Myocyte (in vitro differentiated cells): ENCODE results near the gene FAM53A. TPM values are rescaled to one million over a fixed set of nuclear protein-coding genes. Genes with fewer than 3 reads are reported as not detected.
"Not testable (repeated sequence)": the region's sequence is repeated elsewhere in the genome, so short reads cannot be mapped to it uniquely, and the experiment has no call there.

Experiments used
- DNase-seq: peaks from one replicate; pipeline ENCODE4 v3.0.0-alpha.2; 2012; ENCODE audit warnings: low read depth
- total RNA-seq: library from RNA; depleted of rRNA; stranded (reverse); fragments of >200 nt; gene quantifications from 2 replicates; pipeline ENCODE4 v1.2.3, GENCODE V29; 2014

FAM53A gene
- total RNA-seq, 1 donor from 2014 or later = 10.9 TPM

DNA sequence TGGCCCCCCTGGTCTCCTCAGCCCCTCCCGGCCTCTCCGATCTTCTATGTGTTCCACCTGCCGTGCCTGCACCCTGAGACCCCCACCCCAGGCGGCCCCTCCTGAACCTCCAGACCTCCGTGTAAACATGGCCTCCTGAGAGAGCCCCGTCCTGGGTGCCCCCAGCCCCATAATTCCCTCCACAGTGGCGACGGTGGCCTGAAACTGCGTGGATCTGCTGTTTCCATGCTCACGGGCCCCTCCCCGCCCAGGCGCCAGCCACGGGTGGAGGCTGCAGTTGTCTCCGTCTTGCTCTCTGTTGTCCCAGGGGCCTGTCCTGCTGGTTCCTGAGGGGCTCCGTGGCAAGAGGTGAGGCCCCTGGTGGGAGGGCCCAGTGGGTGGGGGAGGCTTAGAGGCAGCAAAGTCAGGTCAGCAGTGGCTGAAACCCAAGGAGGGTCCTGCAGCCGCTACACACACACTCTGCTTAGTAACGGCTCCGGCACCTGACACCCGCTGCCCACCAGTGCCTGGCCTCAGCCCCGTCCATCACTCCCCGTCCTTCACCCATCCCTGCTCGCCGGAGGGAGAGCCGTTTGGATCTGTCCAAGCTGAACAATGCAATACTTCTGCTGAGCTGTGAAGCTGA is 75.8 kb downstream of the FAM53A start:
- DNase-seq = no peak

DNA sequence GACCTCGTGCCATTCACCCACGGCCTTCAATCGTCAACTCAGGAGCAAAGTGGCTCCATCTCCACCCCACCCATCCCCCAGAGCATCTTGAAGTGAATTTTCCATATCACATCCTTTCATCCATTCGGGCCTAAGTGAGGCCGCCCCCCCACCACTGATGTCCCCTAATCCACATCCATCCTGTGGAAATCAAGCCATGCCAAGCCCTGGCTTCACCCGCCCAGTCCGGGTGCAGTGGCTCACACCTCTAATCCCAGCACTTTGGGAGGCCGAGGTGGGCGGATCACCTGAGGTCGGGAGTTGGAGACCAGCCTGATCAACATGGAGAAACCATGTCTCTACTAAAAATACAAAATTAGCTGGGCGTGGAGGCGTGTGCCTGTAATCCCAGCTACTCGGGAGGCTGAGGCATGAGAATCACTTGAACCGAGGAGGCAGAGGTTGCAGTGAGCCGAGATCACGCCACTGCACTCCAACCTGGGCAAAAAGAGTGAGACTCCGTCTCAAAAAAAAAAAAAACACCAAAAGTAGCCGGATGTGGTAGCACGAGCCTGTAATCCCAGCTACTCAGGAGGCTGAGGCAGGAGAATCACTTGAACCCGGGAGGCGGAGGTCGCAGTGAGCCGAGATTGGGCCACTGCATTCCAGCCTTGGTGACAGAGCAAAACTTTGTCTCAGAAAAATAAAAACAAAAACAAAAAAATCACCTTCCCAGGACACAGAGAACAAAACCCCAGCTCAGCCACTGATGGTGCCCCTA is 76.5 kb downstream of the FAM53A start:
- DNase-seq = not testable (repeated sequence)

DNA sequence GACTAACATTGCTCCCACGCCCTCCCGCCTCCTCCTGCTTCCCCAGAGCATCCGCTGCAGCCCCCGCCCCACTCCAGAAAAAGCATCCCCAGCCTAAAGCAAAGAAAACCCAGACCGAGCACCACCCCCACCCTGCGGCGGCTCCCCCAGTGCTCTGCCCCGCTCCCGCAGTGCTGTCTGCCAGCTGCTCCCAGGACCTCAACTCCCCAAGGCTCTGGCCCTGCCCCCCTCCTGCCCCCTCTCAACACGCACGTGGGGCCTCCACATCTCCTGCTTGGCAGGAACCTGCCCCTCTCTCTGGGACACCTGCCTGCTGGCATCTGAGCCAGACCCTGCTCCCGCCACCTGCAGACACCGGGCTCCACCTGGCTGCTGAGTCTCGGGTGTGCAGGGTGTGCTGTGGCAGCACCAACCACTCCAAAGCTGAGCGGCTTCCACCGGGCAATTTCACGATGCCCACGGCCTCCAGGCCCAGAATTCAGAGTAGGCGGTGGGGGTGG is 79.4 kb downstream of the FAM53A start:
- no peak for DNase-seq

DNA sequence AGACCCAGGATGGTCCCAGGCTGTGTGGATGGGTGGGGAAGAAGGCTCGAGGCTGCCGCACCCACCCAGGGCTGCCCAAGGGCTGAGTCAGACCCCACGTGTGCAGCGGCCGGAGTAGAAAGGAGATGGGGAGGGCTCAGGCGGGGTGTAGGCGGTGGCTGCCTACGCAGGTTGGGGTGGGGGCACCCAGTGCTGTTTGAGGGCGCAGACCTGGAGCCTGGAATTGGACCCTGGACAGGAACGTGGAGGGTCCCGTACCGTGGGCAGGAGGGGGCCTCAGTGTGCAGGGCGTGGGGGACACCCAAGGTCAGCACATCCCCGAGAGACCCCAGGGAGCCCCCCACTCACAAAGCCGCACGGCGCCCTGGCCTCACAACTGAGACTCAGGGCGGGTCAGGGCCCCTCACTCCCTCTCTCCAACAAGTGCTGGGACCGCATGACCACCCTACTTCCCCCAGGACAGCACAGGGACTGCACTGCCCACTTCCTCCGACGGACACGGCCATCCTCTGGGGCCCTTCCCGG is 79.9 kb downstream of the FAM53A start:
- DNase-seq = peak; percentile 11

DNA sequence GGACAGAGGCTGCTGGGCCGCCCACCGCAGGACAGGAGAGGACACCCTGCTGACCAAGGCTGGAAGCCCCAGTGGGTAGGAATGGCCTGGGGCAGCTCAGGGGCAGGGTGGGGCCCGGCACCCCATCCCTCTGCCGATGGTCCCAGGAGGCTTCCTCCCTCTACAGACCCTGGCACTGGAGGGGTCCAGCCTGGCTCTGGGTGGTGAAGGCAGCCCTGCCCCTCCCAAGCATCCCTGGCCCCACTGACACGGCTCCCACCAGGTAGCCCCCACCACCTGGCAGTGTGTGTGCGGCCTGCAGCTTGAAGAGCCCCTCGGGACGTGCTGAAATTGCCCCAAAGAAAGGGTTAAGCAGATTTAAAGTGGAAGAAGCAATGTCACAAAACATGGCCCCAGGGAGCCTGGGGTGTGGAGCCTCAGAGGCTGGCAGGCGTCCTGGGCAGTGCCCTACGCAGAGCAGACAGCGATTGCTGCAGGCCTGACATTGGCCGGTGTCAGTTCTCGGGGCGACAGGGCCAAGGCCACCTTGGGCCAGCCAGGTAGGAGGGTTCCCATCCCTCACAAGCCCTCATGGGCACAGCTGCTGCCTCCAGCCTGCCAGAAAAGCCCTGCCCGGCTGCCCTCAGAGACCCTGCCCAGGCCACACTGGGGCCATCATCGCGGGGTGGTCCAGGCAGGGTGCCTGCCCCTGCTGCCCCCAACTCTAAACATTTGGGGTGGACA is 80.5 kb downstream of the FAM53A start:
- no peak for DNase-seq

DNA sequence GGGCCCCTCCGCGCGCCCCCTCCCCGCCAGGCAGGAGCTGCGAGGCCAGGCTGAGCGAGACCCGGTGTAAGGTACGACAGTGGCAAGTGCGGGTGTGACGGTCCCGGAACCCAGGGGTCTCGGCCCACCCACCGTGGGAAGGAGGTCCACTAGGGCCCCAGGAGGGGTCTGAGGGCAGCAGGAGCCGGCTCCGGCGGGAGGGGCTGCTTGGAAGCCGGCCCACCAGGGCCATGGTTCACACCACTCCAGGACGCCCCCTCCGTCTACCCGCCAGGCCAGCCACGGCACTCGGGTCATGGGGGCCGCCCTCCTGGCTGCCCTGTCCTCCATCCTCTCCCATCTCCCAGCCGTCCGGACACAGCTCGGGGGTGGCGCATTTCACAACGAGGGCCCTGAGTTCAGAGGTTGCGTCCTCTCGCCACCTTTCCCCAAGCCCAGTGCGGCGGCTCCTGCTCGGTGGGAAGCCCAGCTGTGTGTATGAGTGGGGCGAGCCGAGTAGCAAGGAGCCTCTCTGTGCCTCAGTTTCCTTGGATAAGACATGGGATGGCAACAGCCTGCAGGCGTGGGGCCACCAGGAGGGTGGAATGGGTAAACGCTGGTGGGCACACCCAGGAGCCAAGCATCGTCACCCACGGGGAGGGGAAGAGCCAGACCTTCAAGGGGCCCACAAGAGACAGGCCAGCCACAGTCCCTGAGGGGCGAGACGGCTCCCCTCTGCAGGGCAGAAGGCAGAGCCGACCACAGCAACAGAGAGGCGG is 81.3 kb downstream of the FAM53A start:
- DNase-seq = no peak

DNA sequence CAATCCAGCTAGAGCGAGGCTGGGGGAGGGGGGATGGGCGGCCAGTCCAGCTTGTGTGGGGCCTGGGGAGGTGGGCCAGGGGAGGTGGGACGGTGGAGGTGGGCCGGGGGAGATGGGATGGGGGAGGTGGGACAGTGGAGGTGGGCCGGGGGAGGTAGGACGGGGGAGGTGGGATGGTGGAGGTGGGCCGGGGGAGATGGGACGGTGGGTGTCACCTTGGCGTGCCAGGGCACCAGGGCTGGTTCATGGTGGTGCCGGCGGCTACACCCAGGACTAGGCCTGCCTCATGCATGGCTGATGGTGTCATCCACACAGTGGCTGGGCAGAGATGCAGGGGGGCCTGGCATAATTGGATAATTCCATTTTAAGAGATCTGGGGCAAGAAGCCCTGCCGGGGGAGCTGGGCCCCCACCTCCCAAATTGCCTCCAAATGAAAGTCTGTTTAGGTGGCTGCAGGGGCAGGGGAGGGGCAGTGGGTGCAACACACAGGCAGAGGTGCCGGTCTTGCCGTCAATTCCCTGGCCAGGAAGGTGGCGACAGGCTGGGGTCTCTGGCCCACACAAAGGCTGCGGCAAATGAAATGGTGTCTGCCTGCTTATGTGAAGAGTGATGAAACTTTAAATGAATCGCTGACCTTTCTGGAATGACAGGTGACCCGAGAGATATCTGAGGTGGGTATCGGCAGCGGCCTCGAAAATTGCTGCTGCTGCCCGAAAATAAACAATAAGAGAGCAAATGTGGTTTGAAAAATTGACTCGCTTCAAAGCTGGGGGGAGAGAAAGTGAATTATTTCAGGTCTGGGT is 82.1 kb downstream of the FAM53A start:
- DNase-seq = no peak

DNA sequence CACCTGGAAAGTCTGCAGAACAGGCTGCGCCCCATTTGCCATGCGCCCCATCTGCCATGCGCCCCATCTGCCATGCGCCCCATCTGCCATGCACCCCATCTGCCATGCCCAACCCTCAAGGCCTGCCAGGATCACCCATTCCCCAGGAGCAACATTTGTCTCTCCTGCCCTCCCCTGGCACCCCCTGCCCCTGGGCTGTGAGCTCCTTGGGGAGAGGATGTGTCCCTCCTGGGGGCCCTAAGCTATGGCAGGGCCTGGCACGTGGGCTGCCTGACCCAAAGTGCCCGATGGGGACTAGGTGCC is 82.6 kb downstream of the FAM53A start:
- no peak for DNase-seq

DNA sequence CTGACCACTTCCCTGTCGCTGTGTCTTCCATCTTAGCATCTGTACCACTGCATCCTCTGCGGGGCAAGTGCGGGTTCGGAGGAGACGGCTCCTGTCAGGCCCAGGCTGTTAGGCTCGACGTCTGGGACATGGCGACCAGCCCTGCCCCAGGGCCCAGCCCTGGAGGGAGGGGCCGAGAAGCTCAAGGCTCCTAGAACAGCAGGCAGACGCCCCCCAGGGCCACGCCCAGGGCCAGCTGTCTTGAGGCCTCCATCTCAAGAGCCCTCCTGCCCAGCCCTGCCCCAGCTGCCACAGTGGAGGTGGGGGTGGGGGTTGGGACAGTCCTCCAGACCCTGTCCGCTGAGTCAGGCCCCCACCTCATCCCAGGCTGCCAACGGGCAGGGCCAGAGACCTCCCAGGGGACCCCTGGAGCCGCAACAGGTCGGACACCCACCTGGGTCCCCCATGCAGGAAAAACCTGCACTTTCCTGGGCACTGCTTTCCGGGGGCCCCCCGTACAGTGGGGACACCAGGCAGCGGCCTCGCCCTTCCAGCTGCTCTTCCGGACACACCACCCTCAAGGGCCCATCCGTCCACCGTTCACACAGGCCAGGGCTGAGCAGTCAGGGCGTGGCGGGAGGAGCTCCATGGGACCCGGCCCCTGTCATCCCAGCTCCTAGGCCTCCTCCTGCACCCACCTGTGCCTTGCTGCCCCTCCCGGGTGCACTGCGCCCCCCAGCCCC is 83.1 kb downstream of the FAM53A start:
- peak; percentile 28 for DNase-seq

DNA sequence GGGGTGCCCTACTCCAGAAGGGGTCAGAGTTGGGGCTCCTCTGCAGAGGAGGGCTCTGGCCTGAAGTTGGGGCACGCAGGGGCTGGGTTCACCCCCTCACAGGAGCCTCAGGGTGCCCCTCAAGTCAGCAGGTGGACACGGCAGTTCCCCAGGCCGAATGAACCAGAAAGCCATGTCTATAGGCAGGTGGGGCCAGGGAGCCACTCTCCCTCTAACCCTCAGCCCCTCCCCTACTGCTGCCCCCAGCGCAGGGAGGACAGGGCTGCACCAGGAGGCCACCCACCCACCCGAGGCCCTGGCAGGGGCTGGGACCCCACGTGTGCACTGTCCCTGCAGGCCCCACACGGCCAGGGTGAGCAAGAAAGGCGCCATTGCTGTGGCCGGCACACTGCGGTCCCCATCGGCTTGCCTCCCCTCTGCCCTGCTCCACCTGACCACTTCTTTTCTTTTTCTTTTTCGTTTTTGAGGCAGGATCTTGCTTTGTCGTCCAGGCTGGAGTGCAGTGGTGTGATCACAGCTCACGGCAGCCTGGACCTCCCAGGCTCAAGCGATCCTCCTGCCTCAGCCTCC is 83.8 kb downstream of the FAM53A start:
- no peak for DNase-seq

DNA sequence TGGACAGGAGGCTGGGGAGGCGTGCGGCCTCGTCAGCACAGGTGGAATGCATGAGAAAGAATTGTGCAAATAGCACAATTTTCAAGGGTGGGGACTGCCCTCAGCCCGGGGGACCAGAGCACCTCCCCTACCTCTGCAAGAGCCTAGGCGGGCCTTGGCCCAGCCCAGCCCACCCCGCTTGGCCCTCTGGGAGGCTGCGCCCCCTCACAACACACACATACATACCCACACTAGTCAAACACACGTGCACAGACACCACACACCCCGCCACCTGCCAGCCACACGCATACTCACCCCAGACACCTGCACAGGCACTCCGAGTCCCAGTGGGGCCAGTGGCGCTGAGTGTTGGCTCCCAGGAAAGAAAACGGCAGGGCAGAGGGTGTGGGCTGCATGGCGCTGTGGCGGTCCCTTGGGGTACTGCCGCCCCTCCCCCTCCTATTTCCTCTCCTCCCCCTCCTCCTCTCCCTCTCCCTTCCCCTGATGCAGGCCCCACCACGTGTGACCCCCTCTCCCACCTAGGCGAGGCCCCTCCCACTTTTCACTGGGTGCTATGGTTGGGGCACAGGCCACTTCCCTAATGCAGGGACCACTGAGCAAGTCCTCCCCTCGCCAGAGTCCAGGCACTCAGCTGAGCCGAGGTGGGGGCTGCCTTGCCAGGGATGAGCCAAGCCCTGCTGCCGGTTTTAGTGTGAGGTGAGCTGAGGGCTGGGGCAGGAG is 84.5 kb downstream of the FAM53A start:
- DNase-seq = no peak

DNA sequence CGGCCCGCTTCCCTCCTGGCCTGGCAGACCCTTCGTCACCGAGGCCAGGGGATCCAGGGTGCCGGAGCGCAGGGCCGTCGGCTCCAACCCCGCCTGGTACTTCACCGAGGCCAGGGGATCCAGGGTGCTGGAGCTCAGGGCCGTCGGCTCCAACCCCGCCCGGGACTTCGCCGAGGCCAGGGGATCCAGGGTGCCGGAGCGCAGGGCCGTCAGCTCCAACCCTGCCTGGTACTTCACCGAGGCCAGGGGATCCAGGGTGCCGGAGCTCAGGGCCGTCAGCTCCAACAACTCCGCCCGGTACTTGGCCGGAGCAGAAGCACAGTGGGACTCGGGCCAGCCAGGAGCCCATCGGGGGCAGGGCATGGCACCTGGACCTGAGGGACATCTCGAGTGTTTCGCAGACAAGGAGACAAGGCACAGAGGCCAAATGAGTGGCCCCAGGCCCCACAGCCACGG is 85.1 kb downstream of the FAM53A start:
- DNase-seq = no peak

DNA sequence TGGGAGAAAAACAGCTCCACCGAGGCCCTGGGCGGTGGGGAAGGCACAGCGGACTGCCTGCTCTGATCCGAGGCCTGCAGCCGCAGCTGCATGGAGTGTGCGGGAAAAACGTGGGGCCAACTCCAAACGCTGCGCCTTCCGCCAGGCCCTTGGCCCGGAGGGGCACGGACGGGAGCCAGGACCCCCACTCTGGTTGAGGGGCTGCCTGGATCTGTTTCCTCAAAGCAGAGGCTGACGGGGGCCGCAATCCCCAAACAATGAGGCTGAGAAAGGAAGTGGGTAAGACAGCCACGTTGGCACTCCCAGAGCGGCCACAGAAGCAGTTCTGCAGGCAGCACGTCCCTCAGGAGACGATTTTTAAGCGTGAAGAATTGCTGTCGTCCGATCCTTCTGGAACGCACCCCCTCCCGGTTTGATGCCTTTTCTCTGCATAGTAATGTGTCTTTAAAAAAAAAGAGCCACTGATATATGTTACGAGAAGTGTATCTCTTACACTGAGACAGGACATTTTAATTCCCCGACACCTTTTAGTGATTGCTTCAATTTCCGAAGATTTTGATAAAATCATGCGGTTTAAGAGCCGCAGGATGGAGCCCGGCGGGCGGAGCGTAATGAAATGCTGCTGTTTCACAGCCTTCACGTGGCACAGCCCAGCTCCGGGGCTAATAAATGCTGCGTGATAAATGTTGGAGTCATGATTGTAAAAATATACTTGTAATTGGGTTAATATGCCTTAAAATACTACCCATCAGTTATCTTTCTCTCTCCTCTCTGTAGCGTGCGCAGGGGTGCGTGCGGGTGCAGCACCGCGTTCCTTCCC is 85.7 kb downstream of the FAM53A start:
- DNase-seq = no peak

DNA sequence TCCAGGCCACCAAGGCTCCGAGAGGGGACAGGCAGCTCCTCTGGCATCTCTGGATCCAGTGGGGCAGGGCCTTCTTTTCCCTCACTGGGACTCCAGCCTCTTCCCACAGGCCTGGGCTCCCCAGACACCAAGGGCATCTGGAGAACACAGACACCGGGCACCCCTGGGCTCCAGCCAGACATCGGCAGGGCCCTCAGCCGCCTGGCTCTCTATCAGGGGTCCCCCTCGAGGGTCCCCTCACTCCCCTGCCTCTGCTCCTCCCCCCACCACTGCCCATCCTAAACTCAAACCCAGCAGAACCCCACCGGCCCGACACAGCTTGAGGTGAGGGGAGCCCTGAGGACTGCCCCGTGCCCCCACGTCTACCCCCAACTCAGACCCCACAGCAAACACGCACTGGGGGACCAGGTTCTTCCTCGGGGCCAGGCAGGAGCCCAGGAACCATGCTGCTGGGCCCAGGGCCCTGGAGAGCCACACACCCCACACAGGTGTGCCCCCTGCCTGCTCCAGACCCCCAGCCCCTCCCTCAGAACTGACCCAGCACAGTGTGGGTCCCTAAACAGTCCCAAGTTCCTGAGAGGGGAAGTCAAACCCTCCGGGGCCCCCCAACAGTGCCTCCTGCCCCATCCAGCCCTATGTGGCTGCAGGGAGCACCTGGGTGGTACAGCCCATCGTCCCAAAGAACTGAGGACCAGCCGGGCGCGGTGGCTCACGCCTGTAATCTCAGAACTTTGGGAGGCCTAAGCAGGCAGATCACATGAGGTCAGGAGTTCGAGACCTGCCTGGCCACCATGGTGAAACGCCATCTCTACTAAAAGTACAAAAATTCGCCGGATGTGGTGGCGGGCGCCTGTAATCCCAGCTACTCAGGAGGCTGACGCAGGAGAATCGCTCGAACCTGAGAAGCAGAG is 86.8 kb downstream of the FAM53A start:
- no peak for DNase-seq

DNA sequence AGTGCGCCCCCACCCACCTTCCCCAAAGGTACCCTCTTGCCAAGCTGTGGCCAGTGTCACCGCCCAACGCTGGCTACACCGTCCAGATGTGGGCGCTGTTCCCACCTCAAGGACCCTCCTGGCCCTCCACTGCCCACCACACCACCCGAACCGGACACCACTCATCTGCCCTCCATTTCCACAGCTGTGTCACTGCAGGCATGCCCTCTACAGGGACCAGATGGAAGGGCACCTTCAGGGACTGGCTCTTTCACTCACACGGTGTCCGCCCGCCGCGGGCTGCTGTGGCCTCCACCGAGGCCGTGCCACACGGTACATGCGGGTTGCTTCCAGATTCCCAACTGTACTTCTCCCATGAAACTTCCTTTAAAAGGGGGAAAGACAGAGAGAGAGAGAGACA is 87.7 kb downstream of the FAM53A start:
- DNase-seq = no peak

DNA sequence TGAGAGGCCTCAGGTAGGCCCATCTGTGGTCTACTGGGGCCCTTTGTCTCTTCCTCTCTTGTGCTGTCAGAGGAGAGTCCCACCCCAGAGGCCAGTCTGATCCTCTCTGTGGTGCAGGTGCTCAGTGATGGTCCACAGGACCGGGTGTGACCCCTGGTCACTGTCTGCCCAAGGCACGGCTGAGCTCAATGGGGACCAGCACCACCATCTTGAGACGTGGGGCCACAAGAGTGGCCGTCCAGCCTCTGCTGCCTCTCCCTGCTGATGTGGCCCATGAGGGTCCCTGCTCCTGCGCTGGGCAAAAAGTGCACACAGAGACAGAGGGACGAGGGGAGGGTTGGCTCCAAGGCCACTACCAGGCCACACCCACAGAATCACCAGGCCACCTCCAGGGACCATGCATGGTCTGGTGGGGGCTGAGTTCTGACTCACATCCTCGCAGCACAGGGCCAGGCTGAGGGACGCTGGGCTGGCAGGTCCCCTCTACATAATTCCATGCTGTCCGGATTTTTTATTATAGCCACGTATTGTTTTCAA is 88.3 kb downstream of the FAM53A start:
- DNase-seq = no peak
